H1 (cell line): ENCODE measurements around the gene NAV2. TPM values are rescaled to one million over a fixed set of nuclear protein-coding genes. Genes with fewer than 3 reads are reported as not detected.

Experiments
- CTCF ChIA-PET: fragments of 300-600 bp; sonication (Branson Sonifier 250); formaldehyde crosslinking; loops from one replicate; lab custom pipeline; 2021; ENCODE audit not compliant: partially characterized antibody; lab: Charles Lee
- POLR2A ChIA-PET: fragments of 300-600 bp; sonication (Branson Sonifier 250); formaldehyde crosslinking; loops from one replicate; lab custom pipeline; 2021; ENCODE audit warnings: inconsistent platforms; ENCODE audit not compliant: partially characterized antibody; lab: Charles Lee
- DNase-seq, 2 experiments: peaks; one replicate each; pipeline versions ENCODE4 v3.0.0 to v3.0.0-alpha.2; 2010 to 2022; ENCODE audit warnings: low spot score in 2 of 2, low read depth in 1 of 2, mixed read lengths in 1 of 2
- FAIRE-seq: peaks from 2 replicates; lab custom pipeline; 2011; peaks lifted over from hg19 to GRCh38; lab: Jason Lieb, UNC
- H2AFZ ChIP-seq: 2 replicates; pipeline ENCODE4 v1.8.1; 2012; ENCODE audit warnings: low read length, inconsistent platforms
- H2AK5ac ChIP-seq: 2 replicates; pipeline ENCODE4 v1.6.1; 2013; ENCODE audit warnings: low read depth, low read length
- H2BK120ac ChIP-seq: replicated peaks from 2 replicates; pipeline ENCODE3; 2013; ENCODE audit warnings: low read depth, low read length, inconsistent platforms
- H2BK12ac ChIP-seq: 2 replicates; pipeline ENCODE4 v1.6.1; 2013; ENCODE audit warnings: low read depth, low read length
- H2BK15ac ChIP-seq: 2 replicates; pipeline ENCODE4 v1.6.1; 2013; ENCODE audit warnings: low read length
- H2BK20ac ChIP-seq: 2 replicates; pipeline ENCODE4 v1.6.1; 2013; ENCODE audit warnings: low read length
- H2BK5ac ChIP-seq: 2 replicates; pipeline ENCODE4 v1.6.1; 2013; ENCODE audit warnings: low read depth, low read length
- H3K14ac ChIP-seq: 2 replicates; pipeline ENCODE4 v1.6.1; 2013; ENCODE audit warnings: inconsistent platforms; ENCODE audit not compliant: insufficient read length
- H3K18ac ChIP-seq: 2 replicates; pipeline ENCODE4 v1.6.1; 2013; ENCODE audit warnings: low read length; ENCODE audit errors: extremely low read depth
- H3K23ac ChIP-seq: 2 replicates; pipeline ENCODE4 v1.6.1; 2013; ENCODE audit warnings: inconsistent platforms; ENCODE audit not compliant: insufficient read length
- H3K23me2 ChIP-seq: 2 replicates; pipeline ENCODE4 v1.6.1; 2013; ENCODE audit warnings: low read depth, low read length
- H3K27ac ChIP-seq: 2 replicates; pipeline ENCODE4 v1.6.1; 2011; ENCODE audit warnings: low read depth, low read length, inconsistent platforms
- H3K27me3 ChIP-seq, 4 experiments: replicated peaks in 1 of 4; 1 replicate in 1 of 4; 2 replicates in 3 of 4; pipeline versions ENCODE4 v1.6.1 to v1.8.1; 2011 to 2013; ENCODE audit warnings: low read length in 3 of 4, mild to moderate bottlenecking in 3 of 4, inconsistent platforms in 2 of 4, mixed read lengths in 2 of 4, moderate library complexity in 1 of 4; ENCODE audit not compliant: control insufficient read depth in 3 of 4, insufficient read depth in 3 of 4; ENCODE audit errors: extremely low read depth in 1 of 4
- H3K36me3 ChIP-seq, 4 experiments: 2 replicates each; pipeline versions ENCODE4 v1.6.1 to v1.8.1; 2011 to 2013; ENCODE audit warnings: mild to moderate bottlenecking in 4 of 4, low read length in 3 of 4, moderate library complexity in 2 of 4, control low read depth in 1 of 4, inconsistent platforms in 1 of 4; ENCODE audit not compliant: insufficient read depth in 4 of 4, control insufficient read depth in 2 of 4
- H3K4ac ChIP-seq: replicated peaks from 2 replicates; pipeline ENCODE3; 2013; ENCODE audit warnings: low read length, low read depth, mixed read lengths, inconsistent platforms; ENCODE audit not compliant: insufficient read length
- H3K4me1 ChIP-seq, 4 experiments: replicated peaks in 1 of 4; 1 replicate in 1 of 4; 2 replicates in 3 of 4; pipeline versions ENCODE4 v1.6.1 to v1.8.1; 2011 to 2013; ENCODE audit warnings: low read length in 3 of 4, inconsistent platforms in 2 of 4, mixed read lengths in 1 of 4; ENCODE audit not compliant: insufficient read depth in 4 of 4, control insufficient read depth in 3 of 4
- H3K4me2 ChIP-seq, 2 experiments: 2 replicates each; pipeline versions ENCODE4 v1.6.1 to v1.8.1; 2011 to 2013; ENCODE audit warnings: low read depth in 2 of 2, low read length in 2 of 2, control low read depth in 1 of 2, inconsistent platforms in 1 of 2, mild to moderate bottlenecking in 1 of 2; ENCODE audit not compliant: insufficient read depth in 1 of 2
- H3K4me3 ChIP-seq, 4 experiments: fragments of 200-600, 300-600 bp in 1 of 4; sonication (generic), shearing (Covaris generic), sonication (Bioruptor Twin) in 1 of 4; 2 replicates each; pipeline versions ENCODE4 v1.5.1 to v1.8.1; 2011 to 2016; ENCODE audit warnings: low read length in 4 of 4, low read depth in 3 of 4, control low read depth in 2 of 4, inconsistent platforms in 2 of 4, mild to moderate bottlenecking in 2 of 4, mixed read lengths in 1 of 4, moderate library complexity in 1 of 4; ENCODE audit not compliant: insufficient read depth in 2 of 4; ENCODE audit errors: extremely low read depth in 1 of 4
- H3K56ac ChIP-seq: replicated peaks from 2 replicates; pipeline ENCODE3; 2013; ENCODE audit warnings: low read depth, mild to moderate bottlenecking, mixed read lengths, low read length, inconsistent platforms; ENCODE audit not compliant: insufficient read length
- H3K79me1 ChIP-seq: 2 replicates; pipeline ENCODE4 v1.6.1; 2013; ENCODE audit warnings: low read depth, low read length, control low read depth
- H3K79me2 ChIP-seq, 2 experiments: 2 replicates each; pipeline versions ENCODE4 v1.6.1 to v1.8.1; 2012 to 2013; ENCODE audit warnings: low read length in 2 of 2, mild to moderate bottlenecking in 2 of 2, inconsistent platforms in 1 of 2; ENCODE audit not compliant: insufficient read depth in 2 of 2, control insufficient read depth in 1 of 2
- H3K9ac ChIP-seq, 4 experiments: replicated peaks in 1 of 4; 1 replicate in 1 of 4; 2 replicates in 3 of 4; pipeline versions ENCODE4 v1.6.1 to v1.8.1; 2011 to 2013; ENCODE audit warnings: low read depth in 3 of 4, low read length in 3 of 4, control low read depth in 2 of 4, mild to moderate bottlenecking in 2 of 4, moderate library complexity in 2 of 4, inconsistent platforms in 1 of 4; ENCODE audit errors: extremely low read depth in 1 of 4
- H3K9me3 ChIP-seq, 2 experiments: 2 replicates each; pipeline versions ENCODE4 v1.6.1 to v1.8.1; 2012 to 2013; ENCODE audit warnings: mild to moderate bottlenecking in 2 of 2, moderate library complexity in 2 of 2, control low read depth in 1 of 2, inconsistent platforms in 1 of 2, low read depth in 1 of 2, low read length in 1 of 2, mixed read lengths in 1 of 2; ENCODE audit not compliant: insufficient read depth in 2 of 2
- H4K20me1 ChIP-seq, 2 experiments: replicated peaks in 1 of 2; 2 replicates each; pipeline versions ENCODE3 to v1.8.1; 2011 to 2013; ENCODE audit warnings: inconsistent platforms in 2 of 2, low read length in 2 of 2, mild to moderate bottlenecking in 1 of 2; ENCODE audit not compliant: insufficient read depth in 2 of 2, control insufficient read depth in 1 of 2
- H4K5ac ChIP-seq: 2 replicates; pipeline ENCODE4 v1.6.1; 2013; ENCODE audit warnings: low read length, low read depth, mixed read lengths, inconsistent platforms; ENCODE audit not compliant: insufficient read length
- H4K8ac ChIP-seq: 2 replicates; pipeline ENCODE4 v1.8.0; 2013; ENCODE audit warnings: mild to moderate bottlenecking, moderate library complexity, low read length, inconsistent platforms; ENCODE audit not compliant: insufficient read depth; ENCODE audit errors: extremely low read depth
- H4K91ac ChIP-seq: replicated peaks from 2 replicates; pipeline ENCODE3; 2013; ENCODE audit warnings: low read length, mixed read lengths, inconsistent platforms; ENCODE audit not compliant: insufficient read length
- JUND ChIP-seq: IDR thresholded peaks from 2 replicates; pipeline ENCODE4 v1.6.1; 2011; ENCODE audit warnings: mild to moderate bottlenecking, improper control_type of control experiment, low read length
- TAF1 ChIP-seq: IDR thresholded peaks from 2 replicates; pipeline ENCODE4 v1.6.1; 2011; ENCODE audit warnings: mild to moderate bottlenecking, low read depth, low read length
- TCF12 ChIP-seq: IDR thresholded peaks from 2 replicates; pipeline ENCODE4 v1.6.1; 2011; ENCODE audit warnings: low read depth, mild to moderate bottlenecking, low read length
- WGBS, 2 experiments: shearing (Covaris generic) in 1 of 2; methylation state at CpG; one replicate each; pipeline versions ENCODE4 v1.1.6 to v1.1.7; 2013 to 2015; ENCODE audit warnings: low lambda C conversion rate in 2 of 2, mixed read lengths in 2 of 2, inconsistent platforms in 1 of 2, low coverage in 1 of 2, missing lambda C conversion rate in 1 of 2; ENCODE audit not compliant: insufficient replicate concordance in 2 of 2, insufficient coverage in 1 of 2, insufficient read length in 1 of 2; ENCODE audit errors: extremely low coverage in 1 of 2, missing lambda C conversion rate in 1 of 2; 5-methylcytosine and 5-hydroxymethylcytosine counted together
- polyA plus RNA-seq, 7 experiments: library from polyadenylated mRNA; depleted of rRNA in 3 of 7; stranded (reverse) in 5 of 7; unstranded in 2 of 7; fragments of >200 nt in 5 of 7; fragments of 200-250 nt in 2 of 7; gene quantifications; 1 replicate in 5 of 7; 2 replicates in 1 of 7; 4 replicates in 1 of 7; pipeline versions ENCODE4 v1.2.1 to v1.2.3, GENCODE V29; 2011 to 2013; ENCODE audit warnings: missing spikeins in 2 of 7, mixed read lengths in 2 of 7
- total RNA-seq: library from RNA; stranded (reverse); fragmentation: NEBNext Ultra II Directional; extraction: Animal tissue kit (Norgen Biotek cat#: 25700); gene quantifications from 2 replicates; pipeline ENCODE4 v1.2.1, GENCODE V29; 2021

The NAV2 gene
- total and polyA plus RNA-seq, 2 of the 8 experiments (the other 6 are each of a cell fraction or from before 2014, with no cell fraction given): 35.6 to 73.6 TPM

DNA sequence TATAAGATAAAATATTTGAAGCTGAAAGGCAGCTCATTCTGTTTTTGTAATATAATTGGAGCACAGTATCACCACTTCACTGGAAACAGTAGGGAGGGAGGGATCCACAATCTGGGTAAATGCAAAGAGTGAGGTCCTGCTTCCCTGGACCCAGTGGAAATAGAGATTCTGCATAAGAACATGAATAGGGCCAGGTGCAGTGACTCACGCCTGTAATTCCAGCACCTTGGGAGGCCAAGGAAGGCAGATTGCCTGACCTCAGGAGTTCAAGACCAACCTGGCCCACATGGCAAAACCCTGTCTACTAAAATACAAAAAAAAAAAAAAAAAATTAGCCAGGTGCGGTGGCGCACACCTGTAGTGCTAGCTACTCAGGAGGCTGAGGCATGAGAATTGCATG is 303.9 kb downstream of the NAV2 start:
- no peak for DNase-seq
- no peak overlapping the region for H4K91ac ChIP-seq
- no peak overlapping the region for H3K18ac ChIP-seq
- WGBS, 2 experiments: 55% methylated on average over 3 of the region's 3 CpGs; no CpG with 5 or more reads in 1 of the 2 experiments
- H2BK20ac ChIP-seq: no peak overlapping the region
- FAIRE-seq: no peak
- no peak overlapping the region for H2BK5ac ChIP-seq
- ChIA-PET CTCF (interaction anchor here (0.9 to 2.2 kb wide), 10 partner anchors 8 to 453 kb away, joined by 3 to 7 read pairs (median 6); no protein-coding TSS in a partner anchor), POLR2A (interaction anchor here (2.0 kb wide), 1 partner anchor 9 kb away, joined by 8 read pairs; no protein-coding TSS in a partner anchor)
- no peak overlapping the region for H3K4me3 ChIP-seq
- H2BK12ac ChIP-seq: no peak overlapping the region
- TF ChIP-seq TCF12 (peak; percentile 59; the same call in 1 of the 2 replicates), TAF1 (no peak), JUND (0 out of 2 replicates have a peak, but pooled peaks have one; percentile 37)
- H2BK120ac ChIP-seq: no peak overlapping the region
- H3K36me3 ChIP-seq: no peaks in the 10 kb centered on the region
- no peaks in the 10 kb centered on the region for H3K23me2 ChIP-seq
- peaks cover 2 to 21% (median 12%) of the 10 kb centered on the region in 4 experiments; a peak in 6 of 7 replicates for H3K4me1 ChIP-seq
- no peak overlapping the region for H4K8ac ChIP-seq
- no peak overlapping the region for H3K4ac ChIP-seq
- H3K23ac ChIP-seq: no peak overlapping the region
- H3K56ac ChIP-seq: no peak overlapping the region
- H3K9ac ChIP-seq: no peak overlapping the region
- H2AFZ ChIP-seq: no peak overlapping the region
- no peak overlapping the region for H3K27ac ChIP-seq
- no peaks in the 10 kb centered on the region; a peak in 1 of 4 replicates for H3K79me2 ChIP-seq
- no peaks in the 10 kb centered on the region for H3K27me3 ChIP-seq
- H4K20me1 ChIP-seq: no peaks in the 10 kb centered on the region
- H4K5ac ChIP-seq: no peak overlapping the region
- no peak overlapping the region for H2BK15ac ChIP-seq
- no peaks in the 10 kb centered on the region for H3K79me1 ChIP-seq
- no peak overlapping the region for H3K14ac ChIP-seq
- no peaks in the 10 kb centered on the region for H3K9me3 ChIP-seq
- no peak overlapping the region for H3K4me2 ChIP-seq
- no peak overlapping the region for H2AK5ac ChIP-seq
